Activated B cell treated with CpG ODN at 0.5 μM for 24 hours (primary cell): Measurements from ENCODE around the gene DBNDD1. TPM values are rescaled to one million over a fixed set of nuclear protein-coding genes. Genes with fewer than 3 reads are reported as not detected.
A peak's percentile ranks its signal among the peaks of the same experiment; 100 is the strongest.

ENCODE experiments used
- ATAC-seq: fragments of 200-7000 bp; cut with Tn5 transposase; one replicate; pipeline ENCODE4 v1.10.0; 2021; ENCODE audit warnings: low read depth, mild to moderate bottlenecking, moderate library complexity
- CTCF ChIA-PET: fragments of 350-600 bp; sonication (Branson Sonifier 250); formaldehyde crosslinking; loops from one replicate; lab custom pipeline; 2021; ENCODE audit warnings: antibody characterized with exemption; lab: Charles Lee
- POLR2A ChIA-PET: fragments of 350-600 bp; sonication (Branson Sonifier 250); formaldehyde crosslinking; loops from one replicate; lab custom pipeline; 2021; ENCODE audit warnings: antibody characterized with exemption; lab: Charles Lee
- DNase-seq: peaks from one replicate; pipeline ENCODE4 v3.0.0; 2022
- H3K27ac Mint-ChIP-seq: one replicate; pipeline ENCODE4 v1.8.0; 2020; ENCODE audit warnings: mixed read lengths
- H3K27me3 Mint-ChIP-seq: one replicate; pipeline ENCODE4 v1.8.0; 2021; ENCODE audit warnings: mixed read lengths
- H3K36me3 Mint-ChIP-seq: one replicate; pipeline ENCODE4 v1.8.0; 2021; ENCODE audit warnings: low read depth, mixed read lengths
- H3K4me1 Mint-ChIP-seq: one replicate; pipeline ENCODE4 v1.8.0; 2021; ENCODE audit warnings: mixed read lengths
- H3K4me3 Mint-ChIP-seq: one replicate; pipeline ENCODE4 v1.8.0; 2020; ENCODE audit warnings: mild to moderate bottlenecking, mixed read lengths
- H3K9me3 Mint-ChIP-seq: one replicate; pipeline ENCODE4 v1.8.0; 2020; ENCODE audit warnings: mixed read lengths
- intact Hi-C: fragments of 100-400 bp; cut with micrococcal nuclease; formaldehyde crosslinking; loops from one replicate; pipeline ENCODE4 v1.15.1; 2024
- total RNA-seq: library from RNA; stranded (reverse); gene quantifications from 2 replicates; pipeline ENCODE4 v1.2.3, GENCODE V29; 2022
- TF ChIP-seq, protein P1 (sequence below): fragments of 200-600 bp; IDR thresholded peaks from one replicate; pipeline ENCODE4 v1.8.0; 2022; ENCODE audit warnings: antibody characterized with exemption, mild to moderate bottlenecking

DBNDD1 gene
- total RNA-seq, 1 donor from 2014 or later, result 0.47 TPM

GRCh38 chr16:90047714-90048346, 28.6 kb upstream of the DBNDD1 start:
- TF ChIP-seq, protein P1, sequence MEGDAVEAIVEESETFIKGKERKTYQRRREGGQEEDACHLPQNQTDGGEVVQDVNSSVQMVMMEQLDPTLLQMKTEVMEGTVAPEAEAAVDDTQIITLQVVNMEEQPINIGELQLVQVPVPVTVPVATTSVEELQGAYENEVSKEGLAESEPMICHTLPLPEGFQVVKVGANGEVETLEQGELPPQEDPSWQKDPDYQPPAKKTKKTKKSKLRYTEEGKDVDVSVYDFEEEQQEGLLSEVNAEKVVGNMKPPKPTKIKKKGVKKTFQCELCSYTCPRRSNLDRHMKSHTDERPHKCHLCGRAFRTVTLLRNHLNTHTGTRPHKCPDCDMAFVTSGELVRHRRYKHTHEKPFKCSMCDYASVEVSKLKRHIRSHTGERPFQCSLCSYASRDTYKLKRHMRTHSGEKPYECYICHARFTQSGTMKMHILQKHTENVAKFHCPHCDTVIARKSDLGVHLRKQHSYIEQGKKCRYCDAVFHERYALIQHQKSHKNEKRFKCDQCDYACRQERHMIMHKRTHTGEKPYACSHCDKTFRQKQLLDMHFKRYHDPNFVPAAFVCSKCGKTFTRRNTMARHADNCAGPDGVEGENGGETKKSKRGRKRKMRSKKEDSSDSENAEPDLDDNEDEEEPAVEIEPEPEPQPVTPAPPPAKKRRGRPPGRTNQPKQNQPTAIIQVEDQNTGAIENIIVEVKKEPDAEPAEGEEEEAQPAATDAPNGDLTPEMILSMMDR, result no peak
- Mint-ChIP-seq H3K36me3 (peaks cover 3% of the 10 kb centered on the region), H3K4me3 (no peak overlapping the region), H3K27me3 (peaks cover 17% of the 10 kb centered on the region), H3K9me3 (no peaks in the 10 kb centered on the region), H3K4me1 (peaks cover 8% of the 10 kb centered on the region), H3K27ac (no peak overlapping the region)
- ATAC-seq (peak; percentile 21), DNase-seq (no peak)
- POLR2A ChIA-PET, result interaction anchor here (0.7 kb wide), 1 partner anchor 75 kb away, joined by 3 read pairs; no protein-coding TSS in a partner anchor
- CTCF ChIA-PET, result no interaction called here
- intact Hi-C loops, result no loop called here

DNA sequence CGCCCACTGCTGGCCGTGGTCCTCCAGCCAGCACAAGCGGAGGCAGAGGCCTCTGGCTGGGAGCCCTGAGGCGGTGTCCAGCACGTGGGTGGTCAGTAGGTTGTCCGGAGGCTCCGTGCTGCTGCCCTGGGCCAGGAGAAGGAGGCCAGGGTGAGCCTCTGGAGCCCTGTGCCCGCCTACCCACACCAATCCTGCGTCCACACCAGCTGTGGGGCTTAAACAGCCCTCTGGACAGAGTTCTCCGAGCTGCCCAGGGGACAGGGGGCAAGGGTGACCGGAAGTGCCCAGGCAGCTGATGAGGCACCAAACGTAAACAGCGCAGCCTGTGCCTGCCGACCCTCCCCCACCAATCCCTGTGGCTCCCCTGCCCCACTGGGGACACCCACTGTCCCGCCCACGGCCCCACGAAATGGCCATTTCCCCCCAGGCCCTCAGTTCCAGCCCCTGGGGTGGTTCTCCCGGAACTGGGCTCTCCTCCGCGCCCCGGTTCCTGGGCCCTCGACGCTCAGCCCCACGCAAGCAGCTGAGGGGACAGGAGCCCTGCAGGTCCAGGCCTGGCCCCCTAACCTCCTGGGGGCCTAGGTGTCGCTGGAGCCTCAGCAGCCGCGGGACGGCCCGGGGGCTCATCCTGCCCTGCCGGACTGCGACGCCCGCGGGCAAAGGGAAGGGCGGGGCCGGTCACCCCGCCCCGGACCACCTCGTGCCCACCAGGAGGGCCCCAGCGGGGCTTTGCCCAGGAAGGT, 27.9 kb upstream of the DBNDD1 start:
- POLR2A ChIA-PET, result interaction anchor here (0.7 kb wide), 1 partner anchor 75 kb away, joined by 3 read pairs; no protein-coding TSS in a partner anchor
- H3K27me3 Mint-ChIP-seq, result peaks cover 17% of the 10 kb centered on the region
- TF ChIP-seq, protein P1, result no peak
- no peak overlapping the region for H3K27ac Mint-ChIP-seq
- peaks cover 8% of the 10 kb centered on the region for H3K4me1 Mint-ChIP-seq
- ATAC-seq, result peak; percentile 18
- no peak overlapping the region for H3K4me3 Mint-ChIP-seq
- H3K9me3 Mint-ChIP-seq, result no peaks in the 10 kb centered on the region
- no peak for DNase-seq
- H3K36me3 Mint-ChIP-seq, result peaks cover 5% of the 10 kb centered on the region
- intact Hi-C loops, result no loop called here
- CTCF ChIA-PET, result no interaction called here

DNA sequence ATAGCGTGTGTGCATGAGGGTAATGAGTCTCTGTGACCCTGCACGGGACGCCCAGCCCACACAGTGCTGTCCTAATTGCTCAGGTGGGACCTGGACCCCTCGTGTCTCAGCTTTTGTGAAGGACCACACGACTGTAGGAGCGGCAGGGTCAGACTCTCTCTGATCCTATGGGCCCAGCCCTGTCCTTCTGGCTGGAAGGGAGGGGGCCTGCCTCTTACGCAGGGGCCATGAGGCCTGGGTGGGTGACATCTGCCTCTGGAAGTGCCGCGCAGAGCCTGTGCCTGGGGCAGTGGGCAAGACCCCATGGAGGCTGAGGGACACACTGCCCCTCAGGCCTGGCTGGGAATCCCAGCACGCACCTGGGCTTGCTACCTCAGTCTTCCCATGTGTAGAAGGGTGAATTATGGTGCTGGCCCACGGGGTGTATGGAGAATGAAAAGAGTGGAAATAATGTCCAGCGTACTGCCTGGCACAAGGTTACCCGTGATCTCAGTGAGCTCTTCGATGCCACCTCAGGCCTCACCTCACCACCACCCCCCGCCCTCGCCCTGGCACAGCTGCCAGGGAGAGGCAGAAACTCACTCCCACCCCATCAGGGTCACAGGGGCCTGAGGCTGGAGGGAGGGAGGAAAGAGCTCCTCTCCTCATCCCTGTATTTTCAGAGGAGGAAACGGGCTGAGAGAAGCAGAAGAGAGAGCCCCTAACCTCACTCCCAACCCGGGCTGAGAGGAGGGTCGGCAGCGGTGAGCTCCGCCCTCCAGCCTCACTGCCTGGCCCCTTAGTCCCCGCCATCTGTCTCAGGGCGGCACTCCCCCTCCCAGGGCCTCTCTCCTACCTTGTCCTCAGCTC, 27.1 kb upstream of the DBNDD1 start:
- ChIA-PET POLR2A (no interaction called here), CTCF (no interaction called here)

DNA sequence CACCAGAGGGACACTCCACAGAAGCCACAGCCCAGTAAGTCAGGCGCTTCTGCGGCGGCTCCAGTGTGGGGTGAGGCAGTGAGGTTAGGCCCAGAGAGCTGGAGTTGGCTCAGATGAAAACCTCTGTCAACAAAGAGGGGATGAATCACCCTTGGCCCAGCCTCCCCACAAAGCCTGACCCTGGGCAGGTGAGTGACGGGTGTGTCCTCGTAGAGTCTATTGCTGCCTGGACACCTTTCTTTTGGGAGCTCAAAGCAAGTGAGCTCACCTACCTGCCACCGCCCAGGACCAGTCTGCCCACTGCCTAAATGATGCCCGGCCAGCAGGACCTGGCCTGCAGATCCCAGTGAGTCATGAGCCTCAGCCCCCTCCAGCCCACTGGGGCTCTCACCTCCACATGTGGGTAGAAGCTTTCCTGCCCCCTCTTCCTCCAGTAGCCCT, 24.9 kb upstream of the DBNDD1 start:
- TF ChIP-seq, protein P1, result no peak
- H3K4me3 Mint-ChIP-seq, result no peak overlapping the region
- intact Hi-C loops, result no loop called here
- no peaks in the 10 kb centered on the region for H3K9me3 Mint-ChIP-seq
- H3K27ac Mint-ChIP-seq, result no peak overlapping the region
- DNase-seq (no peak), ATAC-seq (no peak)
- CTCF ChIA-PET, result no interaction called here
- H3K27me3 Mint-ChIP-seq, result peaks cover 17% of the 10 kb centered on the region
- H3K4me1 Mint-ChIP-seq, result peaks cover 8% of the 10 kb centered on the region
- peaks cover 6% of the 10 kb centered on the region for H3K36me3 Mint-ChIP-seq
- POLR2A ChIA-PET, result no interaction called here

More for the DNA sequence above, 27.1 kb upstream of the DBNDD1 start:
- peaks cover 6% of the 10 kb centered on the region for H3K36me3 Mint-ChIP-seq
- intact Hi-C loops, result no loop called here
- peaks cover 17% of the 10 kb centered on the region for H3K27me3 Mint-ChIP-seq
- ATAC-seq (no peak), DNase-seq (no peak)
- peaks cover 8% of the 10 kb centered on the region for H3K4me1 Mint-ChIP-seq
- H3K4me3 Mint-ChIP-seq, result no peak overlapping the region
- TF ChIP-seq, protein P1, result no peak
- H3K27ac Mint-ChIP-seq, result no peak overlapping the region
- no peaks in the 10 kb centered on the region for H3K9me3 Mint-ChIP-seq
